ENCODE measurements around the gene ZCCHC8.
"Not testable (repeated sequence)": the region's sequence is repeated elsewhere in the genome, so short reads cannot be mapped to it uniquely, and the experiment has no call there.

DNA sequence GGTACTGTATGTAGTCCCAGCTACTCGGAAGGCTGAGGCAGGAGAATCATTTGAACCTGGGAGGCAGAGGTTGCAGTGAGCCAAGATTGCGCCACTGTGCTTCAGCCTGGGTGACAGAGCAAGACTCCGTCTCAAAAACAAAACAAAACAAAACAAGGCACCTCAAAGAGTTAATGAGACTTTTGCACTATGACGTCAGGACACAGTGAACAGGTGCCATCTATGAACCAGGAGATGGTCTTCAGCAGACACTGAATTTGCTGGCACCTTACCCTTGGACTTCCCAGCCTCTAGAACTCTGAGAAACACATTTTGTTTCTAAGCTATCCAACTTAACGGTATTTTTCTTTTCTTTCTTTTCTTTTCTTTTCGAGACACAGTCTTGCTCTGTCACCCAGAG, 54.3 kb downstream of the ZCCHC8 start:
- not testable (repeated sequence) for TF ChIP-seq CTCF (conservative IDR thresholded peaks at IDR 0.05; ENCODE audit: low read depth, low read length); EZH2 (IDR thresholded peaks at IDR 0.05; ENCODE audit: borderline replicate concordance, low read depth, low read length, poor library complexity, severe bottlenecking)
